Loucy (cell line): ENCODE results near the gene TINAG.

ENCODE experiments used
- H2AFZ ChIP-seq: fragments of 200-600 bp; sonication (generic); 2 replicates; pipeline ENCODE4 v1.6.0; 2016; ENCODE audit warnings: antibody characterized with exemption, mild to moderate bottlenecking, low read length, moderate library complexity
- H3F3A ChIP-seq: fragments of 200-600 bp; 2 replicates; pipeline ENCODE4 v1.6.0; 2016; ENCODE audit warnings: antibody characterized with exemption, low read depth, mild to moderate bottlenecking
- H3K27me3 ChIP-seq: fragments of 200-600 bp; sonication (generic); 2 replicates; pipeline ENCODE4 v1.6.1; 2014; ENCODE audit warnings: low read length, mild to moderate bottlenecking; ENCODE audit not compliant: insufficient read depth, poor library complexity, severe bottlenecking
- H3K36me3 ChIP-seq: fragments of 200-600 bp; sonication (generic); 2 replicates; pipeline ENCODE4 v1.6.1; 2016; ENCODE audit warnings: low read length; ENCODE audit not compliant: insufficient read depth
- H3K4me1 ChIP-seq: fragments of 200-600 bp; sonication (generic); 2 replicates; pipeline ENCODE4 v1.5.1; 2014; ENCODE audit warnings: low read length, mild to moderate bottlenecking; ENCODE audit not compliant: insufficient read depth, poor library complexity, severe bottlenecking
- H3K4me2 ChIP-seq: fragments of 200-600 bp; sonication (generic); 2 replicates; pipeline ENCODE4 v1.6.0; 2014; ENCODE audit warnings: antibody characterized with exemption, low read length, low read depth, mild to moderate bottlenecking; ENCODE audit not compliant: poor library complexity, severe bottlenecking
- H3K4me3 ChIP-seq: fragments of 200-600 bp; sonication (generic); 2 replicates; pipeline ENCODE4 v1.5.1; 2014; ENCODE audit warnings: low read length, mild to moderate bottlenecking, mixed read lengths; ENCODE audit not compliant: poor library complexity, severe bottlenecking
- H3K79me2 ChIP-seq: fragments of 200-600 bp; sonication (generic); 2 replicates; pipeline ENCODE4 v1.6.1; 2014; ENCODE audit warnings: low read length; ENCODE audit not compliant: insufficient read depth
- H3K9ac ChIP-seq: fragments of 200-600 bp; sonication (generic); 2 replicates; pipeline ENCODE4 v1.6.0; 2014; ENCODE audit warnings: mild to moderate bottlenecking, low read depth, low read length, moderate library complexity; ENCODE audit not compliant: poor library complexity, severe bottlenecking
- H3K9me2 ChIP-seq: fragments of 200-600 bp; sonication (generic); replicated peaks from 2 replicates; pipeline ENCODE4 v1.6.1; 2016; ENCODE audit warnings: low read depth, low read length, mixed read lengths
- H3K9me3 ChIP-seq: fragments of 200-600 bp; sonication (generic); 2 replicates; pipeline ENCODE4 v1.6.1; 2014; ENCODE audit warnings: mild to moderate bottlenecking, antibody characterized with exemption, low read length, low read depth; ENCODE audit not compliant: insufficient read depth
- H4K20me1 ChIP-seq: fragments of 200-600 bp; sonication (generic); 2 replicates; pipeline ENCODE4 v1.6.0; 2014; ENCODE audit warnings: antibody characterized with exemption, low read length, mild to moderate bottlenecking; ENCODE audit not compliant: insufficient read depth, poor library complexity, severe bottlenecking
- EZH2phosphoT487 ChIP-seq: fragments of 200-600 bp; IDR thresholded peaks from 2 replicates; pipeline ENCODE4 v1.6.1; 2018; ENCODE audit warnings: antibody characterized with exemption, mild to moderate bottlenecking, moderate library complexity, borderline replicate concordance
- TF ChIP-seq, protein P1 (sequence below): fragments of 200-600 bp; sonication (generic); conservative IDR thresholded peaks from 2 replicates; pipeline ENCODE4 v1.5.1; 2014; ENCODE audit warnings: mild to moderate bottlenecking, antibody characterized with exemption, low read length

Gene TINAG

DNA sequence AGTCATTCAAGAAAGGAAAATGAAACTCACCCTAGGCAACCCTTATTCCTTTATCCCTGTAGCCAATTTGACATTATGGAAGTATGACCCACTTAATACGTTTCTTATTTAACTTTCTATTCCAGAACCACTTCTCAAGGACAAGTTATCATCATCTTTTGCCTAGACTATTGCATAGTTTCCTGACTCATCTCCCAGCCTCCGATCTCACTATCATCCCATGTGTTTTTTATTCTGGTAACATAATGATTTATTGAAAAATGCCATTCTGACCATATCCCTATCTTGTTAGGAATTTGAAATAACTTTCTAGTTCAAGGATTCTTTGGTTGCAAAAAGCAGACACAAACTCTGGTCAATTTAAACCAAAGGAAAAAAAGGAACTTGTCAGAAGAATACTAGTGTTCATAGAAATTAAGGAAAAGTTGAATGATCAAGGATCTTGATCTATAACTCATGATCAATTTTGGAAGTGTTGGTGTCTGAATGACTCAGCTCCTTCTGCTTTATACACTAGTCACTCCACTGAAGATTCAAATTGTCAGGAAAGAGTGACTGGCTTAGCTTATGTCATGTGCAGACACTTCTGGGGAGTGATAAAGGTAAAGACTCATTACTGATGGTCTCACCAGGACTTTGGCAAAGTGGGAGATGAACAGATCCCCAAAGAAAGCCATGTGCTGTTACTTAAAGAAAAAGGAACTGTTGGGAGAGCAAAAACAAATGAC is 8.5 kb upstream of the TINAG start:
- Histone ChIP-seq H3K4me2 (no peak overlapping the region), H2AFZ (no peak overlapping the region), H3K79me2 (no peaks in the 10 kb centered on the region), H3K4me3 (no peak overlapping the region), H3F3A (no peaks in the 10 kb centered on the region), H4K20me1 (no peaks in the 10 kb centered on the region), H3K27me3 (no peaks in the 10 kb centered on the region), H3K9me3 (no peaks in the 10 kb centered on the region), H3K36me3 (no peaks in the 10 kb centered on the region), H3K4me1 (peaks cover 5% of the 10 kb centered on the region), H3K9me2 (no peaks in the 10 kb centered on the region), H3K9ac (no peak overlapping the region)
- no peak for TF ChIP-seq EZH2phosphoT487
- TF ChIP-seq, protein P1, sequence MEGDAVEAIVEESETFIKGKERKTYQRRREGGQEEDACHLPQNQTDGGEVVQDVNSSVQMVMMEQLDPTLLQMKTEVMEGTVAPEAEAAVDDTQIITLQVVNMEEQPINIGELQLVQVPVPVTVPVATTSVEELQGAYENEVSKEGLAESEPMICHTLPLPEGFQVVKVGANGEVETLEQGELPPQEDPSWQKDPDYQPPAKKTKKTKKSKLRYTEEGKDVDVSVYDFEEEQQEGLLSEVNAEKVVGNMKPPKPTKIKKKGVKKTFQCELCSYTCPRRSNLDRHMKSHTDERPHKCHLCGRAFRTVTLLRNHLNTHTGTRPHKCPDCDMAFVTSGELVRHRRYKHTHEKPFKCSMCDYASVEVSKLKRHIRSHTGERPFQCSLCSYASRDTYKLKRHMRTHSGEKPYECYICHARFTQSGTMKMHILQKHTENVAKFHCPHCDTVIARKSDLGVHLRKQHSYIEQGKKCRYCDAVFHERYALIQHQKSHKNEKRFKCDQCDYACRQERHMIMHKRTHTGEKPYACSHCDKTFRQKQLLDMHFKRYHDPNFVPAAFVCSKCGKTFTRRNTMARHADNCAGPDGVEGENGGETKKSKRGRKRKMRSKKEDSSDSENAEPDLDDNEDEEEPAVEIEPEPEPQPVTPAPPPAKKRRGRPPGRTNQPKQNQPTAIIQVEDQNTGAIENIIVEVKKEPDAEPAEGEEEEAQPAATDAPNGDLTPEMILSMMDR, result no peak

DNA sequence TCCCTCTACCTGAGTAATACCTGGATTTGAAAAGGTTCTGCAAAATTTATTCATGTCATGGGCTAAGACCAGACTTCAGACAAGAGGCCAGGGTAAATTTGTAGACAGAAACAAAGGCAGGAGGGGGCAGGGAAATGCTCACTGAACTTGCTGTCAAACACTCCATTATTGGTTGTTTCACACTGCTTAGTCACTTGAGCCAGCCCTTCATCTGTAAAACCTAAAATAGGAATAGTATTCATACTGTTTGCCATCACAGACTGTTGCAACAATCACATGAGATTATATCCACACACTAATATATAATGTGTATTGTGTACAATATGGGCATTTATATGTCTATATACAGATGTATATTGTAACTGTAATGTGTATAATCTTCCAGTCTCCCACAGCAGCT is 6.5 kb upstream of the TINAG start:
- H2AFZ ChIP-seq, result peak overlapping the region; percentile 65
- TF ChIP-seq EZH2phosphoT487, result no peak
- TF ChIP-seq, protein P1, result no peak

DNA sequence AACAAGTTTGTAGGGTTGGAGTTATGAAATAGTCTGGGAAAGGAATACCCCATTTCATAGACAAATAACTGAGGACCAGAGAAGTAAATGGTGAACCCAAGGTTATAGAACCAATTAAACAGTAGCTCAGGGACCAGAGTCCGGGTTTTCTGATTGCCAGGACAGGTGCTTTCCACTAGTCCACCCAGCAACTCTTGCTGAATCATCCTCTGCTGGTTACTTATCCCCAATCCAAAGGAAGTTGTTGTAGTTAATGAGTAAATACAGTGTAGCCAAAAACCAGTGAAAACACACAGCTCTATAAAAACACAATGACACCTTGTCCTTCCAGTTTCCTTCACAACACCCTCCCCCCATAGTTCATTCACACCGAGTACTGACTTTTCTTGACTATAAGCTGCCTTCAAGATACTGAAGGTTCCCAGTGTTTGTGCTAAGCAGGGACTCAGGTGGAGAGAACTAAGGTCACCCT is 766 bp upstream of the TINAG start:
- Histone ChIP-seq H3K9ac (no peak overlapping the region), H3K4me2 (peak overlapping the region; percentile 40), H3K27me3 (no peaks in the 10 kb centered on the region), H3K36me3 (no peaks in the 10 kb centered on the region), H2AFZ (no peak overlapping the region), H3K4me1 (peaks cover 32% of the 10 kb centered on the region), H3K79me2 (no peaks in the 10 kb centered on the region), H4K20me1 (no peaks in the 10 kb centered on the region), H3K4me3 (no peak overlapping the region), H3K9me2 (no peaks in the 10 kb centered on the region), H3F3A (peaks cover 8% of the 10 kb centered on the region; the same call in 1 of the 2 replicates), H3K9me3 (no peaks in the 10 kb centered on the region)
- TF ChIP-seq, protein P1, result no peak
- no peak for TF ChIP-seq EZH2phosphoT487

More for the DNA sequence above, 6.5 kb upstream of the TINAG start:
- Histone ChIP-seq H3F3A (peaks cover 8% of the 10 kb centered on the region; the same call in 1 of the 2 replicates), H3K79me2 (no peaks in the 10 kb centered on the region), H4K20me1 (no peaks in the 10 kb centered on the region), H3K9ac (no peak overlapping the region), H3K9me3 (no peaks in the 10 kb centered on the region), H3K27me3 (no peaks in the 10 kb centered on the region), H3K9me2 (no peaks in the 10 kb centered on the region), H3K4me3 (no peak overlapping the region), H3K4me2 (no peak overlapping the region), H3K4me1 (peaks cover 21% of the 10 kb centered on the region), H3K36me3 (no peaks in the 10 kb centered on the region)
